HEK293 (cell line): ENCODE data around the gene MTMR11.

Experiments used
- EGR2 ChIP-seq: fragments of 450-650 bp; formaldehyde crosslinking; IDR thresholded peaks from 2 replicates; pipeline ENCODE4 v1.5.1; 2016; ENCODE audit warnings: low read depth, missing biosample characterization, missing genetic modification characterization
- HOXD13 ChIP-seq: sonication (generic); formaldehyde crosslinking; IDR thresholded peaks from 2 replicates; pipeline ENCODE4 v1.8.0; 2022; ENCODE audit warnings: missing genetic modification reagents, borderline replicate concordance
- RBAK ChIP-seq: fragments of 450-650 bp; formaldehyde crosslinking; IDR thresholded peaks from 2 replicates; pipeline ENCODE4 v1.5.1; 2016; ENCODE audit warnings: missing biosample characterization, missing genetic modification characterization
- SALL2 ChIP-seq: fragments of 450-650 bp; formaldehyde crosslinking; IDR thresholded peaks from 2 replicates; pipeline ENCODE4 v1.5.0; 2017; ENCODE audit warnings: missing biosample characterization, mild to moderate bottlenecking, missing genetic modification characterization, borderline replicate concordance
- SCRT1 ChIP-seq: fragments of 450-650 bp; formaldehyde crosslinking; IDR thresholded peaks from 2 replicates; pipeline ENCODE4 v1.5.1; 2016; ENCODE audit warnings: missing biosample characterization, missing genetic modification characterization, borderline replicate concordance
- SETDB1 ChIP-seq: IDR thresholded peaks from one replicate; pipeline ENCODE4 v1.6.1; 2017; ENCODE audit warnings: mild to moderate bottlenecking, low read length, moderate library complexity, mixed read lengths; ENCODE audit not compliant: insufficient read length
- WT1 ChIP-seq: fragments of 450-650 bp; formaldehyde crosslinking; IDR thresholded peaks from 2 replicates; pipeline ENCODE4 v1.5.1; 2016; ENCODE audit warnings: missing biosample characterization, missing genetic modification characterization
- ZBTB17 ChIP-seq: fragments of 450-650 bp; formaldehyde crosslinking; IDR thresholded peaks from 2 replicates; pipeline ENCODE4 v1.5.1; 2016; ENCODE audit warnings: missing biosample characterization, missing genetic modification characterization
- ZFP41 ChIP-seq: fragments of 450-650 bp; formaldehyde crosslinking; IDR thresholded peaks from 2 replicates; pipeline ENCODE4 v1.5.1; 2016; ENCODE audit warnings: missing biosample characterization, missing genetic modification characterization, borderline replicate concordance
- ZNF174 ChIP-seq: fragments of 450-650 bp; formaldehyde crosslinking; IDR thresholded peaks from 2 replicates; pipeline ENCODE4 v1.5.0; 2017; ENCODE audit warnings: missing biosample characterization, mild to moderate bottlenecking, missing genetic modification characterization
- ZNF23 ChIP-seq: fragments of 450-650 bp; formaldehyde crosslinking; IDR thresholded peaks from 2 replicates; pipeline ENCODE4 v1.5.1; 2016; ENCODE audit warnings: missing biosample characterization, missing genetic modification characterization, borderline replicate concordance
- ZNF404 ChIP-seq: fragments of 450-650 bp; formaldehyde crosslinking; IDR thresholded peaks from 2 replicates; pipeline ENCODE4 v1.5.1; 2017; ENCODE audit warnings: missing biosample characterization, missing genetic modification characterization
- ZNF514 ChIP-seq: fragments of 450-650 bp; formaldehyde crosslinking; IDR thresholded peaks from 2 replicates; pipeline ENCODE4 v1.5.1; 2016; ENCODE audit warnings: missing biosample characterization, missing genetic modification characterization
- ZNF548 ChIP-seq: fragments of 450-650 bp; formaldehyde crosslinking; IDR thresholded peaks from 2 replicates; pipeline ENCODE4 v1.5.1; 2016; ENCODE audit warnings: missing biosample characterization, missing genetic modification characterization
- ZNF571 ChIP-seq: fragments of 450-650 bp; formaldehyde crosslinking; IDR thresholded peaks from 2 replicates; pipeline ENCODE4 v1.5.0; 2017; ENCODE audit warnings: missing biosample characterization, missing genetic modification characterization
- ZNF610 ChIP-seq: fragments of 450-650 bp; formaldehyde crosslinking; IDR thresholded peaks from 2 replicates; pipeline ENCODE4 v1.5.1; 2016; ENCODE audit warnings: missing biosample characterization, missing genetic modification characterization, borderline replicate concordance
- ZNF621 ChIP-seq: fragments of 450-650 bp; formaldehyde crosslinking; IDR thresholded peaks from 2 replicates; pipeline ENCODE4 v1.5.1; 2017; ENCODE audit warnings: missing biosample characterization, missing genetic modification characterization
- ZNF670 ChIP-seq: fragments of 450-650 bp; formaldehyde crosslinking; IDR thresholded peaks from 2 replicates; pipeline ENCODE4 v1.5.1; 2016; ENCODE audit warnings: missing biosample characterization, missing genetic modification characterization, low read depth
- ZNF76 ChIP-seq: fragments of 450-650 bp; formaldehyde crosslinking; IDR thresholded peaks from 2 replicates; pipeline ENCODE4; 2016; ENCODE audit warnings: low read depth, missing biosample characterization, missing genetic modification characterization, borderline replicate concordance
- ZNF785 ChIP-seq: fragments of 450-650 bp; formaldehyde crosslinking; IDR thresholded peaks from 2 replicates; pipeline ENCODE4 v1.5.1; 2016; ENCODE audit warnings: missing biosample characterization, missing genetic modification characterization
- ZNF837 ChIP-seq: fragments of 450-650 bp; formaldehyde crosslinking; IDR thresholded peaks from 2 replicates; pipeline ENCODE4 v1.5.1; 2016; ENCODE audit warnings: missing biosample characterization, missing genetic modification characterization
- TF ChIP-seq, protein P1 (sequence below): fragments of 450-650 bp; formaldehyde crosslinking; IDR thresholded peaks from 2 replicates; pipeline ENCODE4 v1.5.1; 2017; ENCODE audit warnings: missing biosample characterization, missing genetic modification characterization
- TF ChIP-seq, protein P2 (sequence below): fragments of 450-650 bp; formaldehyde crosslinking; IDR thresholded peaks from 2 replicates; pipeline ENCODE4 v1.5.1; 2016; ENCODE audit warnings: missing biosample characterization, missing genetic modification characterization
- TF ChIP-seq, protein P3 (sequence below): fragments of 450-650 bp; formaldehyde crosslinking; IDR thresholded peaks from 2 replicates; pipeline ENCODE4 v1.5.1; 2016; ENCODE audit warnings: missing biosample characterization, missing genetic modification characterization
- TF ChIP-seq, protein P4 (sequence below): fragments of 450-650 bp; formaldehyde crosslinking; IDR thresholded peaks from 2 replicates; pipeline ENCODE4 v1.5.1; 2016; ENCODE audit warnings: missing biosample characterization, missing genetic modification characterization
- TF ChIP-seq, protein P5 (sequence below): fragments of 450-650 bp; formaldehyde crosslinking; IDR thresholded peaks from 2 replicates; pipeline ENCODE4 v1.5.1; 2016; ENCODE audit warnings: missing biosample characterization, missing genetic modification characterization
- TF ChIP-seq, protein P6 (sequence below): fragments of 450-650 bp; formaldehyde crosslinking; IDR thresholded peaks from 2 replicates; pipeline ENCODE4 v1.5.0; 2017; ENCODE audit warnings: missing biosample characterization, missing genetic modification characterization, borderline replicate concordance

The MTMR11 gene

DNA sequence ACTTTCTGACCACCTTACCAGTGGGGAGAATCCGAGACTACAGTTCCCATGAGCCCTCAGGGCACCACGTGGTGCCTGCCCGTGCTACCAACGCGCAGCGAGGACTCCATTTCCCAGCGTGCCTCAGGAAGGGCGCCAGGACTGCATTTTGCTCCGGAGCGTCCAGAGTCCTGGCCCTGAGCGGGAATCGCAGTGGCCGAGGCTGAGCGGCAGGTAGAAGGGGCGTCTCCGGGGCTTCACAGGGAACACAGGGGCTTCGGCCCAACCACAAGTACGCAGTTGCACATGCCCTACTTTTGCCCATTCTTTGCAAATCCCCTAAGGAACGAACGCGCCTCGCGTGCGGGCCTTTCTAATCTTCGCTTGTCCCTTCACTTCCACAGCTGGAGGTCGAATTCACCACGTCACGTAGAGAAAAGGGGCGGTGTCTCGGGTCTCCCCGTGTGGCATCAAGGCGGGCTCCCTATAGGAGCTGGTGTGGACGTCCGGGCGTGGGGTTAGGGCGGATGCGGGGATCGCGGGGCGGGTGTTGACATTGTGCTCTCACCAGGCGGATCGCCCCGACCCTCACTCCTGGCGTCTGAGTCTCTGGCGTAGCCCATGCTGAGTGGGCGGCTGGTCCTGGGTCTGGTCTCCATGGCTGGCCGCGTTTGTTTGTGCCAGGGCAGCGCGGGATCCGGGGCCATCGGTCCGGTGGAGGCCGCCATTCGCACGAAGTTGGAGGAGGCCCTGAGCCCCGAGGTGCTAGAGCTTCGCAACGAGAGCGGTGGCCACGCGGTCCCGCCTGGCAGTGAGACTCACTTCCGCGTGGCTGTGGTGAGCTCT is 37.0 kb downstream of the MTMR11 start, which contains the start of gene BOLA1 (continued):
- TF ChIP-seq, protein P1, sequence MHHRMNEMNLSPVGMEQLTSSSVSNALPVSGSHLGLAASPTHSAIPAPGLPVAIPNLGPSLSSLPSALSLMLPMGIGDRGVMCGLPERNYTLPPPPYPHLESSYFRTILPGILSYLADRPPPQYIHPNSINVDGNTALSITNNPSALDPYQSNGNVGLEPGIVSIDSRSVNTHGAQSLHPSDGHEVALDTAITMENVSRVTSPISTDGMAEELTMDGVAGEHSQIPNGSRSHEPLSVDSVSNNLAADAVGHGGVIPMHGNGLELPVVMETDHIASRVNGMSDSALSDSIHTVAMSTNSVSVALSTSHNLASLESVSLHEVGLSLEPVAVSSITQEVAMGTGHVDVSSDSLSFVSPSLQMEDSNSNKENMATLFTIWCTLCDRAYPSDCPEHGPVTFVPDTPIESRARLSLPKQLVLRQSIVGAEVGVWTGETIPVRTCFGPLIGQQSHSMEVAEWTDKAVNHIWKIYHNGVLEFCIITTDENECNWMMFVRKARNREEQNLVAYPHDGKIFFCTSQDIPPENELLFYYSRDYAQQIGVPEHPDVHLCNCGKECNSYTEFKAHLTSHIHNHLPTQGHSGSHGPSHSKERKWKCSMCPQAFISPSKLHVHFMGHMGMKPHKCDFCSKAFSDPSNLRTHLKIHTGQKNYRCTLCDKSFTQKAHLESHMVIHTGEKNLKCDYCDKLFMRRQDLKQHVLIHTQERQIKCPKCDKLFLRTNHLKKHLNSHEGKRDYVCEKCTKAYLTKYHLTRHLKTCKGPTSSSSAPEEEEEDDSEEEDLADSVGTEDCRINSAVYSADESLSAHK (tag by site-specific recombination): no peak
- peak; percentile 98 for TF ChIP-seq ZNF76
- TF ChIP-seq, protein P2, sequence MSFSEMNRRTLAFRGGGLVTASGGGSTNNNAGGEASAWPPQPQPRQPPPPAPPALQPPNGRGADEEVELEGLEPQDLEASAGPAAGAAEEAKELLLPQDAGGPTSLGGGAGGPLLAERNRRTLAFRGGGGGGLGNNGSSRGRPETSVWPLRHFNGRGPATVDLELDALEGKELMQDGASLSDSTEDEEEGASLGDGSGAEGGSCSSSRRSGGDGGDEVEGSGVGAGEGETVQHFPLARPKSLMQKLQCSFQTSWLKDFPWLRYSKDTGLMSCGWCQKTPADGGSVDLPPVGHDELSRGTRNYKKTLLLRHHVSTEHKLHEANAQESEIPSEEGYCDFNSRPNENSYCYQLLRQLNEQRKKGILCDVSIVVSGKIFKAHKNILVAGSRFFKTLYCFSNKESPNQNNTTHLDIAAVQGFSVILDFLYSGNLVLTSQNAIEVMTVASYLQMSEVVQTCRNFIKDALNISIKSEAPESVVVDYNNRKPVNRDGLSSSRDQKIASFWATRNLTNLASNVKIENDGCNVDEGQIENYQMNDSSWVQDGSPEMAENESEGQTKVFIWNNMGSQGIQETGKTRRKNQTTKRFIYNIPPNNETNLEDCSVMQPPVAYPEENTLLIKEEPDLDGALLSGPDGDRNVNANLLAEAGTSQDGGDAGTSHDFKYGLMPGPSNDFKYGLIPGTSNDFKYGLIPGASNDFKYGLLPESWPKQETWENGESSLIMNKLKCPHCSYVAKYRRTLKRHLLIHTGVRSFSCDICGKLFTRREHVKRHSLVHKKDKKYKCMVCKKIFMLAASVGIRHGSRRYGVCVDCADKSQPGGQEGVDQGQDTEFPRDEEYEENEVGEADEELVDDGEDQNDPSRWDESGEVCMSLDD (tag by site-specific recombination): no peak
- TF ChIP-seq ZNF837 (tag by site-specific recombination): no peak
- TF ChIP-seq, protein P3, sequence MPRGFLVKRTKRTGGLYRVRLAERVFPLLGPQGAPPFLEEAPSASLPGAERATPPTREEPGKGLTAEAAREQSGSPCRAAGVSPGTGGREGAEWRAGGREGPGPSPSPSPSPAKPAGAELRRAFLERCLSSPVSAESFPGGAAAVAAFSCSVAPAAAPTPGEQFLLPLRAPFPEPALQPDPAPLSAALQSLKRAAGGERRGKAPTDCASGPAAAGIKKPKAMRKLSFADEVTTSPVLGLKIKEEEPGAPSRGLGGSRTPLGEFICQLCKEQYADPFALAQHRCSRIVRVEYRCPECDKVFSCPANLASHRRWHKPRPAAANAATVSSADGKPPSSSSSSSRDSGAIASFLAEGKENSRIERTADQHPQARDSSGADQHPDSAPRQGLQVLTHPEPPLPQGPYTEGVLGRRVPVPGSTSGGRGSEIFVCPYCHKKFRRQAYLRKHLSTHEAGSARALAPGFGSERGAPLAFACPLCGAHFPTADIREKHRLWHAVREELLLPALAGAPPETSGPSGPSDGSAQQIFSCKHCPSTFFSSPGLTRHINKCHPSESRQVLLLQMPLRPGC (tag by site-specific recombination): no peak
- peak; percentile 99 for TF ChIP-seq ZBTB17 (tag by site-specific recombination)
- TF ChIP-seq WT1: no peak
- TF ChIP-seq ZNF571 (tag by site-specific recombination): no peak
- no peak for TF ChIP-seq ZNF548 (tag by site-specific recombination)
- no peak for TF ChIP-seq ZNF514 (tag by site-specific recombination)
- TF ChIP-seq ZNF23 (tag by site-specific recombination): no peak
- no peak for TF ChIP-seq ZNF404 (tag by site-specific recombination)
- TF ChIP-seq, protein P4, sequence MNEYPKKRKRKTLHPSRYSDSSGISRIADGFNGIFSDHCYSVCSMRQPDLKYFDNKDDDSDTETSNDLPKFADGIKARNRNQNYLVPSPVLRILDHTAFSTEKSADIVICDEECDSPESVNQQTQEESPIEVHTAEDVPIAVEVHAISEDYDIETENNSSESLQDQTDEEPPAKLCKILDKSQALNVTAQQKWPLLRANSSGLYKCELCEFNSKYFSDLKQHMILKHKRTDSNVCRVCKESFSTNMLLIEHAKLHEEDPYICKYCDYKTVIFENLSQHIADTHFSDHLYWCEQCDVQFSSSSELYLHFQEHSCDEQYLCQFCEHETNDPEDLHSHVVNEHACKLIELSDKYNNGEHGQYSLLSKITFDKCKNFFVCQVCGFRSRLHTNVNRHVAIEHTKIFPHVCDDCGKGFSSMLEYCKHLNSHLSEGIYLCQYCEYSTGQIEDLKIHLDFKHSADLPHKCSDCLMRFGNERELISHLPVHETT (tag by site-specific recombination): no peak
- no peak for TF ChIP-seq RBAK (tag by site-specific recombination)
- TF ChIP-seq, protein P5, sequence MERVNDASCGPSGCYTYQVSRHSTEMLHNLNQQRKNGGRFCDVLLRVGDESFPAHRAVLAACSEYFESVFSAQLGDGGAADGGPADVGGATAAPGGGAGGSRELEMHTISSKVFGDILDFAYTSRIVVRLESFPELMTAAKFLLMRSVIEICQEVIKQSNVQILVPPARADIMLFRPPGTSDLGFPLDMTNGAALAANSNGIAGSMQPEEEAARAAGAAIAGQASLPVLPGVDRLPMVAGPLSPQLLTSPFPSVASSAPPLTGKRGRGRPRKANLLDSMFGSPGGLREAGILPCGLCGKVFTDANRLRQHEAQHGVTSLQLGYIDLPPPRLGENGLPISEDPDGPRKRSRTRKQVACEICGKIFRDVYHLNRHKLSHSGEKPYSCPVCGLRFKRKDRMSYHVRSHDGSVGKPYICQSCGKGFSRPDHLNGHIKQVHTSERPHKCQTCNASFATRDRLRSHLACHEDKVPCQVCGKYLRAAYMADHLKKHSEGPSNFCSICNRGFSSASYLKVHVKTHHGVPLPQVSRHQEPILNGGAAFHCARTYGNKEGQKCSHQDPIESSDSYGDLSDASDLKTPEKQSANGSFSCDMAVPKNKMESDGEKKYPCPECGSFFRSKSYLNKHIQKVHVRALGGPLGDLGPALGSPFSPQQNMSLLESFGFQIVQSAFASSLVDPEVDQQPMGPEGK (tag by site-specific recombination): 0 out of 2 replicates have a peak, but pooled peaks have one; percentile 21
- TF ChIP-seq, protein P6, sequence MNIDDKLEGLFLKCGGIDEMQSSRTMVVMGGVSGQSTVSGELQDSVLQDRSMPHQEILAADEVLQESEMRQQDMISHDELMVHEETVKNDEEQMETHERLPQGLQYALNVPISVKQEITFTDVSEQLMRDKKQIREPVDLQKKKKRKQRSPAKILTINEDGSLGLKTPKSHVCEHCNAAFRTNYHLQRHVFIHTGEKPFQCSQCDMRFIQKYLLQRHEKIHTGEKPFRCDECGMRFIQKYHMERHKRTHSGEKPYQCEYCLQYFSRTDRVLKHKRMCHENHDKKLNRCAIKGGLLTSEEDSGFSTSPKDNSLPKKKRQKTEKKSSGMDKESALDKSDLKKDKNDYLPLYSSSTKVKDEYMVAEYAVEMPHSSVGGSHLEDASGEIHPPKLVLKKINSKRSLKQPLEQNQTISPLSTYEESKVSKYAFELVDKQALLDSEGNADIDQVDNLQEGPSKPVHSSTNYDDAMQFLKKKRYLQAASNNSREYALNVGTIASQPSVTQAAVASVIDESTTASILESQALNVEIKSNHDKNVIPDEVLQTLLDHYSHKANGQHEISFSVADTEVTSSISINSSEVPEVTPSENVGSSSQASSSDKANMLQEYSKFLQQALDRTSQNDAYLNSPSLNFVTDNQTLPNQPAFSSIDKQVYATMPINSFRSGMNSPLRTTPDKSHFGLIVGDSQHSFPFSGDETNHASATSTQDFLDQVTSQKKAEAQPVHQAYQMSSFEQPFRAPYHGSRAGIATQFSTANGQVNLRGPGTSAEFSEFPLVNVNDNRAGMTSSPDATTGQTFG: no peak
- no peak for TF ChIP-seq HOXD13
- peak; percentile 11 for TF ChIP-seq SETDB1
- no peak for TF ChIP-seq ZNF621 (tag by site-specific recombination)
- TF ChIP-seq SALL2: no peak
- TF ChIP-seq ZNF785 (tag by site-specific recombination): no peak
- TF ChIP-seq ZFP41: no peak
- peak; percentile 95 for TF ChIP-seq ZNF610 (tag by site-specific recombination)
- TF ChIP-seq EGR2 (tag by site-specific recombination): no peak
- no peak for TF ChIP-seq SCRT1 (tag by site-specific recombination)
- TF ChIP-seq ZNF174 (tag by site-specific recombination): no peak
- no peak for TF ChIP-seq ZNF670 (tag by site-specific recombination)
